A549 treated with RU486 at 1 μM for 4 hours (cell line): Measurements from ENCODE around the gene PCDHGA7. TPM values are rescaled to one million over a fixed set of nuclear protein-coding genes. Genes with fewer than 3 reads are reported as not detected.

Experiments
- total RNA-seq: library from RNA; stranded (reverse); fragments of 200-300 nt; extraction: Qiagen RNA extraction; gene quantifications from 5 replicates; pipeline ENCODE4 v1.2.3, GENCODE V29; 2022; ENCODE audit warnings: low read depth

PCDHGA7 gene
- total RNA-seq, result 0.67 to 1.1 TPM (median 0.88 TPM) in 5 replicates

GRCh38 chr5:141382469-141383294 lies at the start of gene PCDHGA7:
Gene PCDHGA7 (plus strand): TSS chr5:141382742. CDS start chr5:141382900, 158 bp downstream.

GRCh38 chr5:141338538-141339306 lies 43.8 kb upstream of the PCDHGA7 start, which contains the start of gene PCDHGA2:
Gene PCDHGA2 (plus strand): TSS chr5:141338760.

GRCh38 chr5:141343242-141343952 lies 39.1 kb upstream of the PCDHGA7 start, which contains the start of gene PCDHGA3:
Gene PCDHGA3 (plus strand): TSS chr5:141343829. CDS start chr5:141344034, 205 bp downstream.

GRCh38 chr5:141349917-141350619 lies 32.5 kb upstream of the PCDHGA7 start, which contains the start of gene PCDHGB1:
Gene PCDHGB1 (plus strand): TSS chr5:141350099. CDS start chr5:141350261, 162 bp downstream.

GRCh38 chr5:141354900-141355469 lies 27.6 kb upstream of the PCDHGA7 start, which contains the start of gene PCDHGA4:
Gene PCDHGA4 (plus strand): TSS chr5:141355021. CDS start chr5:141355108, 87 bp downstream.

GRCh38 chr5:141359790-141360426 lies 22.6 kb upstream of the PCDHGA7 start, which contains the start of gene PCDHGB2:
Gene PCDHGB2 (plus strand): TSS chr5:141359994. CDS start chr5:141360136, 142 bp downstream.

GRCh38 chr5:141363952-141364660 lies 18.4 kb upstream of the PCDHGA7 start, which contains the start of gene PCDHGA5:
Gene PCDHGA5 (plus strand): TSS chr5:141364162. CDS start chr5:141364331, 169 bp downstream.

GRCh38 chr5:141369994-141370848 lies 12.3 kb upstream of the PCDHGA7 start, which contains the start of gene PCDHGB3:
Gene PCDHGB3 (plus strand): TSS chr5:141370242. CDS start chr5:141370395, 153 bp downstream.

GRCh38 chr5:141373673-141374317 lies 8.7 kb upstream of the PCDHGA7 start, which contains the start of gene PCDHGA6:
Gene PCDHGA6 (plus strand): TSS chr5:141373891. CDS start chr5:141374084, 193 bp downstream.

GRCh38 chr5:141387557-141388311 lies 5.2 kb downstream of the PCDHGA7 start, which contains the start of gene PCDHGB4:
Gene PCDHGB4 (plus strand): TSS chr5:141387698. CDS start chr5:141387885, 187 bp downstream.

GRCh38 chr5:141392429-141393198 lies 10.1 kb downstream of the PCDHGA7 start, which contains the start of gene PCDHGA8:
Gene PCDHGA8 (plus strand): TSS chr5:141392633. CDS start chr5:141392814, 181 bp downstream.

GRCh38 chr5:141397756-141398551 lies 15.4 kb downstream of the PCDHGA7 start, which contains the start of gene PCDHGB5:
Gene PCDHGB5 (plus strand): TSS chr5:141397947. CDS start chr5:141398128, 181 bp downstream.

GRCh38 chr5:141402553-141403243 lies 20.2 kb downstream of the PCDHGA7 start, which contains the start of gene PCDHGA9:
Gene PCDHGA9 (plus strand): TSS chr5:141402778. CDS start chr5:141402953, 175 bp downstream.

GRCh38 chr5:141407790-141408505 lies 25.4 kb downstream of the PCDHGA7 start, which contains the start of gene PCDHGB6:
Gene PCDHGB6 (plus strand): TSS chr5:141408021. CDS start chr5:141408203, 182 bp downstream.

